BE2C (cell line): ENCODE measurements around the gene KCND3.

Experiments used
- DNase-seq: peaks from one replicate; pipeline ENCODE4 v3.0.0-alpha.2; 2020
- H3K27me3 ChIP-seq: fragments of 250-450 bp; sonication (Bioruptor Pico); 2 replicates; pipeline ENCODE4 v1.5.1; 2020; ENCODE audit warnings: mild to moderate bottlenecking
- H3K36me3 ChIP-seq: fragments of 250-450 bp; sonication (Bioruptor Pico); 2 replicates; pipeline ENCODE4 v1.5.1; 2020; ENCODE audit warnings: mild to moderate bottlenecking
- H3K4me1 ChIP-seq: fragments of 250-450 bp; sonication (Bioruptor Pico); 2 replicates; pipeline ENCODE4 v1.5.1; 2020
- H3K4me3 ChIP-seq: 2 replicates; pipeline ENCODE4 v1.5.1; 2011; ENCODE audit warnings: low read depth, low read length
- H3K9me3 ChIP-seq: fragments of 250-450 bp; sonication (Bioruptor Pico); 2 replicates; pipeline ENCODE4 v1.5.1; 2020
- TF ChIP-seq, protein P1 (sequence below): IDR thresholded peaks from 2 replicates; pipeline ENCODE4 v1.5.1; 2012; ENCODE audit warnings: mild to moderate bottlenecking, low read depth, low read length

The KCND3 gene

DNA sequence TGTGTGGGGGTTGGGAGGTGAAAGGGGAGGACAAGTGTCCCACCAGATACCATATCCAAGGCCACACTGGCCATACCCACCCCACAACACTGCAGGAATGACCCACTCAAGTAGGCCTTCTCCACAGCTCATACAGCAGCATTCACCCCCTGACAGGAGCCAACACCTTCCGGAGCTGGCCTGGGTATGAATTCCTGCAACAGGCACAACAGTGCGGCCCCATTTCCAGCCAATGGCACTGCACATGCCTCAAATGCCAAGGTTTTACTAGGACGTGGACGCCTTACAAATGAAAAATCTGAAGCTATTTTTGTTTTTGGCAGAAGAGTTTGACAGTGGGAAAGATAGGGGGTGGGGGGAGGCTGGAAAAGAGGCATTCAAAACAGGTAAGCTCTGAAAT lies 2.0 kb downstream of the KCND3 start:
- H3K9me3 ChIP-seq, result no peaks in the 10 kb centered on the region; the same call in 1 of the 2 replicates
- no peak overlapping the region for H3K4me3 ChIP-seq
- no peak for DNase-seq
- no peaks in the 10 kb centered on the region for H3K4me1 ChIP-seq
- no peaks in the 10 kb centered on the region for H3K36me3 ChIP-seq
- TF ChIP-seq, protein P1, sequence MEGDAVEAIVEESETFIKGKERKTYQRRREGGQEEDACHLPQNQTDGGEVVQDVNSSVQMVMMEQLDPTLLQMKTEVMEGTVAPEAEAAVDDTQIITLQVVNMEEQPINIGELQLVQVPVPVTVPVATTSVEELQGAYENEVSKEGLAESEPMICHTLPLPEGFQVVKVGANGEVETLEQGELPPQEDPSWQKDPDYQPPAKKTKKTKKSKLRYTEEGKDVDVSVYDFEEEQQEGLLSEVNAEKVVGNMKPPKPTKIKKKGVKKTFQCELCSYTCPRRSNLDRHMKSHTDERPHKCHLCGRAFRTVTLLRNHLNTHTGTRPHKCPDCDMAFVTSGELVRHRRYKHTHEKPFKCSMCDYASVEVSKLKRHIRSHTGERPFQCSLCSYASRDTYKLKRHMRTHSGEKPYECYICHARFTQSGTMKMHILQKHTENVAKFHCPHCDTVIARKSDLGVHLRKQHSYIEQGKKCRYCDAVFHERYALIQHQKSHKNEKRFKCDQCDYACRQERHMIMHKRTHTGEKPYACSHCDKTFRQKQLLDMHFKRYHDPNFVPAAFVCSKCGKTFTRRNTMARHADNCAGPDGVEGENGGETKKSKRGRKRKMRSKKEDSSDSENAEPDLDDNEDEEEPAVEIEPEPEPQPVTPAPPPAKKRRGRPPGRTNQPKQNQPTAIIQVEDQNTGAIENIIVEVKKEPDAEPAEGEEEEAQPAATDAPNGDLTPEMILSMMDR, result no peak
- H3K27me3 ChIP-seq, result peaks cover 63% of the 10 kb centered on the region

GRCh38 chr1:111983500-111983899 lies 6.0 kb downstream of the KCND3 start:
- Histone ChIP-seq H3K4me1 (no peaks in the 10 kb centered on the region), H3K27me3 (peaks cover 38% of the 10 kb centered on the region), H3K9me3 (no peaks in the 10 kb centered on the region; the same call in 1 of the 2 replicates), H3K4me3 (no peak overlapping the region), H3K36me3 (no peaks in the 10 kb centered on the region)
- no peak for DNase-seq
- TF ChIP-seq, protein P1, result no peak

- H3K9me3 ChIP-seq, result no peaks in the 10 kb centered on the region; the same call in 1 of the 2 replicates
- H3K27me3 ChIP-seq, result peaks cover 38% of the 10 kb centered on the region
- H3K4me1 ChIP-seq, result no peaks in the 10 kb centered on the region
- H3K36me3 ChIP-seq, result no peaks in the 10 kb centered on the region
- DNase-seq, result no peak
- H3K4me3 ChIP-seq, result no peak overlapping the region
- TF ChIP-seq, protein P1, result no peak
These were observed 7.0 kb downstream of the KCND3 start for GRCh38 chr1:111982428-111982827.

DNA sequence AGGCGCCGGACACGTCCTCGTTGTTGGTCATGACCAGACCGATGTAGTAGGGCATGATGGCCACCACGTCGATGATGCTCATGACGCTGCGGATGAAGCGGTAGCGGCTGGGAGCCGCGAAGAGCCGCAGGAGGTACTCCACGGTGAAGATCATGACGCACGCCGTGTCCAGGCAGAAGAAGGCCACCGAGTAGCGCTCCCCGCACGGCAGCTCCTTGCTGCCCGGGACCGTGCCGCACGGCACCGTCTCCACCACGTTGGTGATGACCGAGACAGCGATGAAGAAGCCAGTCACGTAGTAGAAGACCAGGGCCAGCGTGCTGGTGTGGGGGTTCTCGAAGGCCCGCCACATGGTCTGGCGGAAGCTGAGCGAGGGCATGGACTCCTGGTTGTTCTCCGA lies 7.6 kb downstream of the KCND3 start:
- TF ChIP-seq, protein P1, result no peak
- Histone ChIP-seq H3K4me1 (no peaks in the 10 kb centered on the region), H3K27me3 (peaks cover 38% of the 10 kb centered on the region), H3K9me3 (no peaks in the 10 kb centered on the region; the same call in 1 of the 2 replicates), H3K4me3 (no peak overlapping the region), H3K36me3 (no peaks in the 10 kb centered on the region)
- no peak for DNase-seq

DNA sequence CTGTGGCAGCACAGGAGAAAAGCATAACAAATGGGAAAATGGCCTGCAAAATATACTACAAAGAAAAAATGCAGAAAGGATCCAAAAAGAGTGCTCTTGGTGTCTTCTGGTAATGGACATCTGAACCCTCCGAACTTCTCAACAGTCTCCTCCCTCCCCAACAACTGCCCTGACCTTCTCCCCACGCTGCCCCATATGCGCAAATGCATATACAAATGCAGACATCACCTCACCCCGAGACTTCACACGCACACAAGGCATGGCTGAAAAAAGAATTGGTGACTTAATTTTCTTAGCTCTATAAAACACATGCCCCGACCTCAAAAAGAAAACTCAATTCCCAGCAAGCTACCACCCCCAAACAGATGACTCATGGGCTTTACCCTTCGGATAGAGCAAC lies 8.4 kb downstream of the KCND3 start:
- Histone ChIP-seq H3K9me3 (no peaks in the 10 kb centered on the region; the same call in 1 of the 2 replicates), H3K27me3 (peaks cover 42% of the 10 kb centered on the region), H3K4me1 (no peaks in the 10 kb centered on the region), H3K36me3 (no peaks in the 10 kb centered on the region), H3K4me3 (no peak overlapping the region)
- TF ChIP-seq, protein P1, result no peak
- no peak for DNase-seq

DNA sequence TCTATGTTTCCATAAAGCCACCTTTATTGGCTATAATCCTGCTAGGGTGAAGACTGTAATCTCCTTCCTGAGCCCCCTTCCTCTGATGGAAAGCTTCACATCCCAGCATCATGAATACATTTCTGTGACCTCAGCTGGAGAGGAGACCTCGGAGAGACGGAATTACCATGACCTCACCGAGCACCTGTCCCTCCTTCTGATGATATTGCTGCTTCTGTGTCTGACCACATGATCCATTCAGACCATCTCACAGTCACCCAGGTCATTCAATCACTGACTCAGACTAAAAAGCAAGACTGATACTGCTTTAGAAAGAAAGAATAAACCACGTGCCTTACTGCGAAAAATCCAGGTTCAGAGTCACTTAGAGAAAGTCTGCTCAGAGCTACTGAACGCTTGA lies 8.8 kb downstream of the KCND3 start:
- no peaks in the 10 kb centered on the region; the same call in 1 of the 2 replicates for H3K9me3 ChIP-seq
- H3K36me3 ChIP-seq, result no peaks in the 10 kb centered on the region
- peaks cover 42% of the 10 kb centered on the region for H3K27me3 ChIP-seq
- H3K4me3 ChIP-seq, result no peak overlapping the region
- H3K4me1 ChIP-seq, result no peaks in the 10 kb centered on the region
- TF ChIP-seq, protein P1, result no peak
- no peak for DNase-seq
